ENCODE data around the gene KCNIP4. TPM values are rescaled to one million over a fixed set of nuclear protein-coding genes. Genes with fewer than 3 reads are reported as not detected.

KCNIP4 gene
- total and polyA plus RNA-seq, 9 of the 15 experiments (the other 6 are each of a cell fraction or from before 2014, with no cell fraction given): 0.25 to 0.41 TPM; not detected in 7

DNA sequence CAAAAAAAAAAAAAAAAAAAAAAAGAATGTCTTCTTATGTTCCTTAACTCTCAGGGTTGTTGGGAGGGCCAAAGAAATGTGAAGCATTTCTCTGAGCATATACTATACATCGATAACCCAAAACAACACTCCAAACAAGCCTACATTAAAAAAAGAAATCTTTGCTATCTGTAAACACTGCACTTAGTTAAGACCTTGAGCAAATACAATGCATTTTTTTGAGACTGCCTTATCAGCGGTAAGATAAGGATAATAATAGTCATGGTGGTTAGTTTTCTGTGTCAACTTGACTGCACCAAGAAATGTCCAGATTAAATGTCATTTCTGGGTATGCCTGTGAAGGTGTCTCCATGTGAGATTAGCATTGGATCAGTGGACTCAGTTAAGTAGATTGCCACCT is 706.4 kb downstream of the KCNIP4 start:
- in situ Hi-C loops (cut with MboI) (no loop called here), intact Hi-C loops (cut with micrococcal nuclease) (no loop called here)
- ChIA-PET POLR2A (no interaction called here), CTCF (ENCODE audit: low intra/inter-chr PET ratio) (no interaction called here)
- TF ChIP-seq CC2D1A (IDR thresholded peaks at IDR 0.05): no peak
- TF ChIP-seq LARP7 (IDR thresholded peaks at IDR 0.05): no peak
- TF ChIP-seq KDM2B (CRISPR knock-in tag; IDR thresholded peaks at IDR 0.05): no peak
- TF ChIP-seq PCBP1 (IDR thresholded peaks at IDR 0.05; ENCODE audit: low read depth, low read length, poor library complexity, severe bottlenecking): no peak
- no peak for TF ChIP-seq ZNF764 (CRISPR knock-in tag; IDR thresholded peaks at IDR 0.05; ENCODE audit: low read depth)
- TF ChIP-seq ZBED1 (IDR thresholded peaks at IDR 0.05): no peak
- TF ChIP-seq DMBX1 (CRISPR knock-in tag; IDR thresholded peaks at IDR 0.05; ENCODE audit: borderline replicate concordance): no peak
- no peak for DNase-seq (ENCODE audit: extremely low read depth in 1 of 4, low spot score in 3 of 4)
- Histone ChIP-seq H3K36me3 (ENCODE audit: control insufficient read depth, insufficient read depth, low read length) (no peaks in the 10 kb centered on the region), H3K9ac (ENCODE audit: insufficient read depth in 1 of 2, low read depth in 2 of 2, low read length in 2 of 2) (no peak overlapping the region), H3K4me3 (no peak overlapping the region), H3K9me1 (ENCODE audit: control insufficient read depth, insufficient read depth, low read length) (no peaks in the 10 kb centered on the region), H3K4me1 (replicated peaks in 1 of 2; ENCODE audit: control insufficient read depth in 2 of 2, insufficient read depth in 2 of 2, low read length in 2 of 2) (no peaks in the 10 kb centered on the region), H3K4me2 (ENCODE audit: insufficient read depth, low read length) (no peak overlapping the region), H2AFZ (ENCODE audit: low read depth, low read length) (no peak overlapping the region), H3K9me3 (replicated peaks; ENCODE audit: control insufficient read depth, insufficient read depth, low read depth, low read length) (0 out of 2 replicates have a peak, but pooled peaks cover 2% of the 10 kb centered on the region), H3K27me3 (ENCODE audit: control insufficient read depth in 2 of 2, insufficient read depth in 2 of 2, low read length in 2 of 2) (no peaks in the 10 kb centered on the region), H4K20me1 (replicated peaks; ENCODE audit: control insufficient read depth, insufficient read depth, low read length) (no peaks in the 10 kb centered on the region), H3K27ac (ENCODE audit: extremely low read depth, low read depth, low read length) (no peak overlapping the region), H3K79me2 (ENCODE audit: control insufficient read depth, insufficient read depth, low read length) (no peaks in the 10 kb centered on the region)
- no peak for FAIRE-seq
- ATAC-seq: no peak
- WGBS (ENCODE audit: insufficient coverage, low coverage, missing lambda C conversion rate): 8% methylated on average over 2 of the region's 2 CpGs
- no TSS peak for BruUV-seq (replicated peaks)
